HuH-7.5 (cell line): ENCODE data around the gene C1GALT1.

ENCODE experiments used
- DNase-seq: peaks from one replicate; pipeline ENCODE4 v3.0.0; 2011; ENCODE audit warnings: low spot score

C1GALT1 gene

GRCh38 chr7:7201578-7202374 is 19.4 kb downstream of the C1GALT1 start:
- DNase-seq: no peak

DNA sequence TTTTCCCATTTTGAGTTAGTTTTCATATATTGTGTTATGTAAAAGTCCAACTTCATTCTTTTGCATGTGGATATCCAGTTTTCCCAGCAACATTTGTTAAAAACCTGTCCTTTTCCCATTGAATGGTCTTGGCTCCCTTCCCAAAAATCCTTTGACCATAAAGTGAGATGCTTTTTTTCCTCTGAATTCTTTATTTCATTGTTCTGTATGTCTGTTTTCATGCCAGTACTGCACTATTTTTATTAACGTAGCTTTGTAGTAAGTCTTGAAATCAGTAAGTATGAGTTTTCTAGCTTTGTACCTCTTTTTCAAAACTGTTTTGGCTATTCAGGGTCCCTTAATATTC is 20.0 kb downstream of the C1GALT1 start:
- no peak for DNase-seq

GRCh38 chr7:7203813-7204575 is 21.6 kb downstream of the C1GALT1 start:
- no peak for DNase-seq

DNA sequence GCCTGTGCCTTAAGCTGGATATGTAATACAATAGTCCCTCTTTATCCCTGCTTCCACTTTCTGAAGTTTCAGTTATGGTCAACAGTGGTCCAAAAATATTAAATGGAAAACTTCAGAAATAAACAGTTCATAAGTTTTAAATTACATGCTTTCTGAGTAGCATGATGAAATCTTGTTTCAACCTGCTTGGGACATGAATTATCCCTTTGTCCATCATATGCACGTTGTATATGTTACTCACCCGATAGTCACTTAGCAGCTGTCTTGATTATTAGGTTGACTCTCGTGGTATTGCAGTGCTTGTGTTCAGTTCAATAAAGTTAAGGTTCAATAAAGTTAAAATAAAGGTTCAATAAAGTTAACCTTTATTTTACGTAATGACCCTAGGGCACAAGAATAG is 25.5 kb downstream of the C1GALT1 start:
- DNase-seq: no peak

DNA sequence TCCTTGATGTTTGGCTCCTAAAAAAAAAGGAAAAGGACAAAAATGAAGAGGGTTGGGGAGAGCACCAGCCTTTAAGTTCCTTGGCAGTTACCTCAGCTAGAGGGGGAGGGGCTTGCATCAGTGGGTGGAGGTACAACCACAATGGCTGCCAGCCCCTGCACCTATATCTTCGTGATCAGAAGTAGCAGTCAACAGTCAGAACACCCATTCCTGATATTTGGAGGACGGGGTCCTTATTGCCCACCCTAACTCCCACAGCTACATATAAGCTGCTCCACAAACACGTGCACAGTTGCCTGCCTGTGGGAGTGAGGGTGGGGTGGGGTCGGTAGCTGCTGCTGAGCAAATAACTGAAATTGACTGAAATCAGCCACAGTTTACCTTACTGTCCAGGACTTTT is 26.2 kb downstream of the C1GALT1 start:
- no peak for DNase-seq

- DNase-seq: no peak
Observed at GRCh38 chr7:7209412-7210050, 27.2 kb downstream of the C1GALT1 start.

DNA sequence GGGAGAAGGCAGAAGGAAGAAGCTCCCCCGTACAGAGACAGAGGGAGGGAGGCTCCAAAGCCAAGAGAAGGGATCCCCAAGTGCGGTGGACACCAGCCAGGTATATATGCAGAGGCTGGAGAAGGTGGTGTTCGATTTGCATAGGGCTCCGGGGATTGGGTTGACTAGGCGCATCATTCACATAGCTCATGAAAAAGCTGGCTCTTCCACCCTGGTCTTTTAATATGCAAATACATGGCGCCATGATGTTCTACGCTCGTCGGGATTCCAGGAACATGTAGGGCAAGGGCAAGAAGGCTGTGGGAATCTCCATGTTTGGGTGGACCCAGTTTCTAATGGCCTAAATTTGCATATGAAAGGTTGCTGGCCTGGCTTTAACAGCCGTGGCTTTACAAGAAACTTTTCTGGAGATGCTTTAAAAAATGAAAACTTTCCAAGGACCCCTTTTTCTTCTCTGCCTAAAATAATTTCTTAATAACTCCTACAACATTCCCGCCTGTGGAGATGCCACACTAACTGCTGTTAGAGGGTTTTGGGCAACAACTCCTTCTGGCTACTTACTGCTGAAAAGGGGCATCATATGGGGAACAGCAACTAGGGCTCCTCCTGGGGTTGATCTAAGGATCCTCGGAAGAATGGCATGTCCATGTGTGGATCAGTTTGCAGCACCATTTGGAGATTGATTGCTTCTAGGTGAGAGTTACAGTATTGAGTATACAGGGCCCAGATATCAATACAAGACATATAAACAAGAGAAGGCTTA is 28.3 kb downstream of the C1GALT1 start:
- DNase-seq: no peak

- no peak for DNase-seq
Observed at GRCh38 chr7:7212612-7213011, 30.3 kb downstream of the C1GALT1 start.

DNA sequence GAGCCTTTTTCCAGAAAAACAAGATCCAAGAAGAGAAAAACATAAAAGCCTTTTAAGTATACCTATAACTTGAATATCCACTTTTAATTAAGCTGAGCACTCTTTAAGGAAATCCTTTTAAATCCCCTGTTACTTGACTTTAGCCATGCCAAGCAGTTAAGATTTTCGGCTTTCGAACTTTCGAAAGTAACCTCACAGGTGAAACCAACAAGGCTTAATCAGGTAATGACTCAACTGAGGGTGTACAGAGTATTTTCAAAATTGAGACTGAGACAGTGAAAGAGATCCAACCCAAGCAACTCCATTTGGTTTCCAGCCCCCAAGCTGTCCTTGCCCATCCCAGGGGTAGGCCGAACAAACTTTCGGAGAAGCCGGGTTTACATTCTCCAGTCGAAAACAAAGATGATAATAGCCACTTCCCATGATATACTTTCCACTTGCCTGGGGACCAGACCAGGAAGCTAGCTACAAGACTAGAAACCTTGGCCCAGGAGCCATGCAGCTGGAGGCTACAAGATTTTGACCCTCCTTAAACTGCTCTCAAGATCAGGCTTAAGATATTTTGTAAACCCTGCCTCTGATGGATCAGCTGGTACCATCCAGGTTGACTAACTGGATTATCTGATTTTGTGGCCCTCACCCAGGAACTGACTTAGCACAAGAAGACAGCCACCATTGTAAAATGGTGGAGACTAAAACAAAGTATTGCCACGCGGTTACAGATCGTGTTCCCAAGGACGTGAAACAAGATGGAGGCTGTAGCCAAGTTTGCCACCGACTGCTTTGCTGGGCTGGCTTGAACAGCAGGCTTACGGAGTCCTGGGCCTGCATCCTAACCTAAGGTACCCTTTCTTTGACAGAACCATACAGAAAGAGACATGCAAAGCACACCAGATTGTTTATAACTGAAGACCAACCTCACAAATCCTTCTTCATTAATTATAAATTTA is 32.3 kb downstream of the C1GALT1 start:
- no peak for DNase-seq

- no peak for DNase-seq
Observed at GRCh38 chr7:7216279-7216678, 33.9 kb downstream of the C1GALT1 start.

DNA sequence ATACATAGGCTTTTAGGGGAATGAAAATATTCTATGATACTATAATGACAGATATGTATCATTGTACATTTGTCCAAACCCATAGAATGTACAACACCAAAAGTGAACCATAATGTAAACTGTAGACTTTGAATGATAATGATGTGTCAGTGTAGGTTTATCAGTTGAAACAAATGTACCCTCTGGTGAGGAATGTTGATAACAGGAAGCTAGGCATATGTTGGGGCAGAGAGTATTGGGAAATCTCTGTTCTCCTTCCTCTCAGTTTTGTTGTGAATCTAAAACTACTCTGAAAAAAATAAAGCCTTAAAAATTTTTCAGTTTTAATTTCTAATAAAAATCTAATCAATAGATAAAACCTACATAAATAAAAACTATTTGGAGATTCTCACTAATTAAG is 36.9 kb downstream of the C1GALT1 start:
- DNase-seq: no peak

- no peak for DNase-seq
Observed at GRCh38 chr7:7220821-7221220, 38.5 kb downstream of the C1GALT1 start.

DNA sequence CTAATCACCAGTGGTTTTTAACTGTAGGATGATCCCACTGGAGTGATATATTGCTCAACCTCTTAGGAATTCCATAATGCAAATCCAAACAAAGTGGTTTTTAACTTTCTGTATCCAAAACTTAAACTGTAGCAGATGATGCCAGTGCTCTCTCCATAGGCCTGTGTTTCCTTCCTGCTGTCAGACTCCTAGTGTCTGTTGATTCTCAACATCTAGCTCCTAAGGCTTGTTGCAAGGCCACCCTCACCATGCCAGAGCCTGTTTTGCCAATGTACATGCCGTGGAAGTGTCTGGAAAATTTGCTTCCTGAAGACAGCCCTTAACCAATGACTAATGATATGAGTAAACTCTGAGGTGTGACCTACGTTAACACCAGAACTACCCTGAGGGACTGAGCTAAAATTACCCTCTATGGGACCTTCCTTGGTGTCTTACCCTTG is 39.3 kb downstream of the C1GALT1 start:
- no peak for DNase-seq

GRCh38 chr7:7223250-7223649 is 40.9 kb downstream of the C1GALT1 start:
- DNase-seq: no peak

DNA sequence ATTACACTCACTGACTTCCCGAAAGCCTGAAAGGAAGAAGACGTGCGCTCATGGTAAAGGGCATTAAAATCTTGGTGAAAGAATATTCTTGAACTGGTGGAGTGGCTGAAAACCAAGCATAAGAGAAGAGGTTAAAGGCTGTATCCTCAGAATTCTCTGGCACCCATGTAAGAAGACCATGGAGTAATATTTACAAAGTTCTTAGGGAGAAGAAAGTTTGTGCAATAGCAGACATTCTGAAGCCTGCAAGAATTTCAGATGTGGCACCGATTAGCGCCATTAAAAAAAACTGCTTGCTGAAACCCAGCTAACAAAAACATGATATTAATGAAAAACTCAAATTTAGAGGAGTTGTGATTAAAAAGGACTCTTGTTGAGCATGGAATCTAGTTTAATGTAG is 44.1 kb downstream of the C1GALT1 start:
- DNase-seq: no peak

GRCh38 chr7:7228472-7228871 is 46.1 kb downstream of the C1GALT1 start:
- no peak for DNase-seq

- no peak for DNase-seq
Observed at GRCh38 chr7:7228967-7229366, 46.6 kb downstream of the C1GALT1 start.

DNA sequence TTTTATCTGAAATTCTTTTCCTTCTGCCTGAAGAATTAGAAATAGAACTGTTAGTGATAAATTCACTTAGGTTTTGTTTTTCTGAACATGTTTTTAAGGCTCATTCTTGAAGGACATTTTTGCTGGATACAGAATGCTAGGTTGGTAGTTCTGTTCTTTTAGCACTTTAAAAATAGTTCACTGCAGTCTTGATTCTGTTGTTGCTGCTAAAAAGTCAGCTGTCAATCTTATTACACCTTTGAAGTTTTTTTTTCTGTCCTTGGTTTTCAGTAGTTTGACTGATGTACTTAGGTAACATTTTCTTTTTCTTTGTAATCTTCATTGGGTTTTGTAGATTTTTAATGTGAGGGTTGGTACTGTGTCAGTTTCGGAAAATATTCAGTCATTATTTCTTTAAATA is 48.7 kb downstream of the C1GALT1 start:
- DNase-seq: no peak

DNA sequence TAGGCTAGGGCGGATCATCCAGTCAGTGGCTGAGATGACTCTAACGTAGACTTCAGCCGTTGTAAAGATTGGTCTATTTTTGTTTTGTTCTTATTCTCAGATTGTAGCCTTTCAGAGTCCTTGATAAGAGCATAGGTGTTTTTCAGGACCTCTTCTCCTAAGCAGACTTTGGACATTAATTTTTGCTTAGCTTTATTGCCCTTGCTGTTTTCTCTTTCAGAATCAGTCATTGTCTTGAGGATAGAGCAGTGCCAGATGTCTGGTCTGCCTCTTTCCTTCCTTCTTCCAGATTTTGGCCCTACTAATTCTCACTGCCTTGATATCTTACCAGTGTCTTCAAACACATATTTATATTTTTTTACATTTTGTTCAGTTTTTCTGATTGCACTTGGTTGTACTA is 49.5 kb downstream of the C1GALT1 start:
- DNase-seq: no peak

DNA sequence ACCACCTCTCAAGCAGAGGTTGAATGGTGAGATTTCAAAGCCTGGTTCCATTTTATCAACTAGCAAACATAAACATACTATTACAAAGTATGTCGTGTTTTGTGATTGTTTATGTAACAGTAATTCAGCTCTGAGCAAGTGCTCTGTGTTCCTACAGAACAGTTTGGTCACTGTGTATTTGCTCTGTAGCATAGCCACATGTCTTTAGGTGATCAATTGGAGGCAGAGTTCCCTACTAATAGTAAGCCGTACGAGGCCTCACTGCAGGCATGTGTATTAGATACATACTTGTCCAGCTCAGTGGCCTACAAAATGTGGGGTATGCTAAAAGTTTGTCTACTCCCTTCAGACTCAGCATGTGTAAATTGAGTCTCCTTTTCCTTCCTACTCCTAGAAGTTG is 53.0 kb downstream of the C1GALT1 start:
- no peak for DNase-seq

- no peak for DNase-seq
Observed at GRCh38 chr7:7236041-7236440, 53.7 kb downstream of the C1GALT1 start.
